Lower leg skin (tissue), 4 donors: ENCODE measurements around the gene SLC4A4. TPM values are rescaled to one million over a fixed set of nuclear protein-coding genes. Genes with fewer than 3 reads are reported as not detected.

Experiments
- DNase-seq, 2 donors: peaks; one replicate each; pipeline ENCODE4 v3.0.0-alpha.2; 2019; ENCODE audit warnings: low spot score in 2 of 2
- H3K4me3 ChIP-seq: fragments of 200-600 bp; sonication (generic); 2 replicates; pipeline ENCODE4 v1.5.1; 2017; ENCODE audit warnings: mild to moderate bottlenecking, low read depth; ENCODE audit not compliant: poor library complexity, severe bottlenecking
- CTCF ChIP-seq, 3 donors: fragments of 450-650 bp; IDR thresholded peaks; one replicate each; pipeline ENCODE4 v1.5.1; 2016; ENCODE audit warnings: antibody characterized with exemption in 3 of 3, mild to moderate bottlenecking in 3 of 3, moderate library complexity in 2 of 3
- POLR2A ChIP-seq, 2 donors: fragments of 450-650 bp; IDR thresholded peaks; one replicate each; pipeline ENCODE4 v1.6.1; 2016 to 2017; ENCODE audit warnings: antibody characterized with exemption in 2 of 2, mild to moderate bottlenecking in 1 of 2, moderate library complexity in 1 of 2
- WGBS, 2 donors: methylation state at CpG; one replicate each; pipeline ENCODE4 v1.1.5; 2018; 5-methylcytosine and 5-hydroxymethylcytosine counted together
- intact Hi-C: fragments of 100-400 bp; cut with DNase I; formaldehyde crosslinking; loops from one replicate; pipeline ENCODE4 v1.15.0; 2023; ENCODE audit warnings: low total_unique reads
- total RNA-seq, 4 donors: library from RNA; depleted of rRNA; stranded (reverse); fragments of >200 nt; gene quantifications; one replicate each; pipeline ENCODE4 v1.1.0, GENCODE V29; 2016

Gene SLC4A4
- total RNA-seq, 4 donors from 2014 or later: 0.25 to 0.51 (median 0.47) TPM

- DNase-seq: no peak
- TF ChIP-seq CTCF (IDR thresholded peaks at IDR 0.05) (no peak), POLR2A (IDR thresholded peaks at IDR 0.05) (no peak)
- H3K4me3 ChIP-seq: no peak overlapping the region
- WGBS, 2 donors: 15 to 18% methylated on average over 2 of the region's 2 CpGs
- intact Hi-C loops: no loop called here
Measured at GRCh38 chr4:71389149-71389827, 50.5 kb downstream of the SLC4A4 start.

GRCh38 chr4:71392109-71392508 lies 53.3 kb downstream of the SLC4A4 start:
- no peak for TF ChIP-seq POLR2A (IDR thresholded peaks at IDR 0.05)
- no peak for TF ChIP-seq CTCF (IDR thresholded peaks at IDR 0.05)
- no peak for DNase-seq
- intact Hi-C loops: no loop called here
- 92 to 94% methylated on average over 3 of the region's 3 CpGs for WGBS, 2 donors
- H3K4me3 ChIP-seq: no peak overlapping the region

GRCh38 chr4:71396382-71396781 lies 57.6 kb downstream of the SLC4A4 start:
- no peak for DNase-seq
- 61 to 70% methylated on average over 1 of the region's 1 CpG for WGBS, 2 donors
- no peak overlapping the region for H3K4me3 ChIP-seq
- intact Hi-C loops: no loop called here
- TF ChIP-seq CTCF (IDR thresholded peaks at IDR 0.05) (no peak), POLR2A (IDR thresholded peaks at IDR 0.05) (no peak)

- DNase-seq: no peak
- intact Hi-C loops: no loop called here
- TF ChIP-seq POLR2A (IDR thresholded peaks at IDR 0.05): no peak
- no peak for TF ChIP-seq CTCF (IDR thresholded peaks at IDR 0.05)
- H3K4me3 ChIP-seq: no peak overlapping the region
Measured at GRCh38 chr4:71400810-71401209, 62.0 kb downstream of the SLC4A4 start.

DNA sequence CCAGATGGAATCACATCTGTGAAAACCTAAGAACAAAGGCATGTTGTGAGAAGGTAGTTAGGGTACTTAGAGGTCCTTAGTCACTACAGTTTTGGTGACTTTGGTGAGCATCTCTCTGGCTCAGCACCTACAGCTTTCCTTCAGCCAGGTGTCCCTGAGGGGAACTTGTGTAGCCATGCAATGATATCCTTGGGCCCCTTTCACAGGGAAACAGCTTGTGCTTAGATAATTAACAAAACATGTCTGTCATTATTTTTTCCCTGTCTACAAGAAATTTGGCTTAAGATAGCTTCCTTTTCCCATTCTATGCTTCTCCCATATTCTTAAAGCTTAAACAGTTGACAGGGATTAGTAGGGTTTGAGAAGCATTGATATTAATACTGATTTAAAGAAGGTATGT lies 63.8 kb downstream of the SLC4A4 start:
- intact Hi-C loops: no loop called here
- TF ChIP-seq POLR2A (IDR thresholded peaks at IDR 0.05): no peak
- TF ChIP-seq CTCF (IDR thresholded peaks at IDR 0.05): no peak
- no peak overlapping the region for H3K4me3 ChIP-seq
- no peak for DNase-seq

- TF ChIP-seq POLR2A (IDR thresholded peaks at IDR 0.05) (no peak), CTCF (IDR thresholded peaks at IDR 0.05) (no peak)
- intact Hi-C loops: no loop called here
- no peak for DNase-seq
- WGBS, 2 donors: 95 to 97% methylated on average over 1 of the region's 1 CpG
- no peak overlapping the region for H3K4me3 ChIP-seq
Measured at GRCh38 chr4:71404049-71404448, 65.2 kb downstream of the SLC4A4 start.
